Embryonic facial prominence (tissue), 1 donor: ENCODE results near the gene NBAS.
"Not testable (repeated sequence)": the region's sequence is repeated elsewhere in the genome, so short reads cannot be mapped to it uniquely, and the experiment has no call there.

Experiments used
- DNase-seq: peaks from one replicate; pipeline ENCODE4 v3.0.0-alpha.2; 2016; ENCODE audit errors: extremely low spot score

The NBAS gene

DNA sequence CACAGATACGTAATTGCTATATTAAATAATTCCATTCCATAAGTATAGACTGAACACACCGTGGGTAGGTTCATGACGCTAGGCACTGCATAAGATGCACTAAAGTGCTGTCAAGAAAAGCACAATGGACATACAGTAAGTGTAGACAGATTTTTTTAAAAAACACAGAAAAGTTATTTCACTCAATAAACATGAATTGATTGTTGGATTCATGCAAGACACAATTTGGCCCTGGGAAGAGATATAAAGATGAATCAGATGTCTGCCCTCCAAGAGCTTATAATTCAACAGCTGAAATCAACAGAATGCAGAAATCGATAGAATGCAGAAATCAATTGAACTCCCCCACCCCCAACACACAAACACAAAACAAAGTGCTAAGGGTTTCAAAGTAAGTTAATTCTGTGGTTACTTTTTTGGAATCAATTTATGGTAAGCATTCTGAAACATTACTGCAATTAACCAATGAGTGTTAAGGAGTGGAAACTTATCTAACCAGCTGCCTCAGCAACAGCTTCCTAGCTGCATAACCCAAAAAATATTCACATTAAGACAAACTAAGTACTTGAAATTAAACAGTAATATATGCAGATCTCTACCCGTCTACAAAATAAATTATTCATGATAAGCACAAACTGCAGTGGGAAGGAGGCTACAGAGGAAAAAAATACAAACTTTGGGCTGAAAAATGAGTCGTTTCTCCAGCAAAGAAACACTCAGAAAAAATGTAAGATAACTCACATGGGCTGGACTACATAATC, 1.6 kb downstream of the NBAS start:
- DNase-seq: no peak

DNA sequence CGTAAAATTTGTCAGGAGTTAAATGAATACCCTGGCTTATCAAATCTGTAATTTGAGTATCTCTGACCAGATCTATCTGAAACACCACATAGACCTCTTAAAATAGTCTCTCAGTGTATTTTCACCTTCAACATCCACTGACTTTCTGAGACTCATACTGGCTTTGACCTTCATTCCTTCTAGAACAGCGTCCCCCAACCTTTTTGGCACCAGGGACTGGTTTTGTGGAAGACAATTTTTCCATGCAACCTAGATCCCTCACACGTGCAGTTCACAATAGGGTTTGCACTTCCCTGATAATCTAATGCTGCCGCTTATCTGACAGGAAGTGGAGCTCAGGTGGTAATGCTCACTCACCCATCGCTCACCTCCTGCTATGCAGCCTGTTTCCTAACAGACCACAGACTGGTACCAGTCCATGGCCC, 3.2 kb downstream of the NBAS start:
- DNase-seq: no peak

DNA sequence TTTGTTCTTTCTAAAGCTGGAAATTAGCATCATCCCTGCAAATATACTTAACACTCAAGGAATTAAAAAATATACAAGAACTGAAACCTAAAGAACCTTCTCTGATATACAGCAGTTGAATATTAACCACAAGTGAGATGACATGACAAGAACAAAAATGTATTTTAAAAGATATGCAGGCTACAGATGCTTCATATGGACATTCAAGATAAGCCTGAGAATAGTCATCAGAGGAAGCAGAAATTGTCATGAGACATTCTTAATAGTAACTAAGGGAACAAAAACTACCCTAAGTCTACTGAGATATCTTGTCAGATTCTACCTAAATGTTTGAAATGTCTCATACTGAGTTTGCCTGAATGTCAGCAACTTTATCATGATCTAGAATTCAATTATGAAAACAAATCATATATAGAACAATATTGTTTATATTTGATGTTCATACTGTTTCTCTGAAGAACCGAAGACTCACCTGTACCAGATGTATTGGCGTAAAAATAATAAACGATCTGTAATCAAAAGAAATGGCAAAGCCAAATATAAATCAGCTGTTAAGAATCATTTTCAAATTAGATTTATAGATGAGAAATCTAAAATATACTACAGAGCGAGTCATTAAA, 4.7 kb downstream of the NBAS start:
- no peak for DNase-seq

DNA sequence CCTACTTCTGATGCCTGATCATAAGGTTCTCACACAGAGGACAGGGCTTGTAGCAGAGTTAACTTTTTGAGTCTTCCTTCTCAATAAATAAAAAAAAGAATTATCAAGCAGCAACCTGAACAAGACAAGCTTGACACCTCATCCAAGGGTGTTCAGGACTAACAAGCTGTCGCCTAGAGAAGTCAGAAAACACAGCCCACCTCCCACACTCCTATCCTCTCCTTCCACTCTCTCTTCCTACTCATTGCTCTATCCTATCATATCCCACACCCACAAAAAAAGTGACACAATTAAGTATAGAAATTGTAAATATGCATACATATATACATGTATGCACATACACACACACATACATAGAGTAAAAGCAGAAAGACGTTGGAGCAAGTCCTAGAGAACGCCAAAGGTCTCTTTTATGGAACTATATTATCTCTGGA, 5.4 kb downstream of the NBAS start:
- DNase-seq: no peak

DNA sequence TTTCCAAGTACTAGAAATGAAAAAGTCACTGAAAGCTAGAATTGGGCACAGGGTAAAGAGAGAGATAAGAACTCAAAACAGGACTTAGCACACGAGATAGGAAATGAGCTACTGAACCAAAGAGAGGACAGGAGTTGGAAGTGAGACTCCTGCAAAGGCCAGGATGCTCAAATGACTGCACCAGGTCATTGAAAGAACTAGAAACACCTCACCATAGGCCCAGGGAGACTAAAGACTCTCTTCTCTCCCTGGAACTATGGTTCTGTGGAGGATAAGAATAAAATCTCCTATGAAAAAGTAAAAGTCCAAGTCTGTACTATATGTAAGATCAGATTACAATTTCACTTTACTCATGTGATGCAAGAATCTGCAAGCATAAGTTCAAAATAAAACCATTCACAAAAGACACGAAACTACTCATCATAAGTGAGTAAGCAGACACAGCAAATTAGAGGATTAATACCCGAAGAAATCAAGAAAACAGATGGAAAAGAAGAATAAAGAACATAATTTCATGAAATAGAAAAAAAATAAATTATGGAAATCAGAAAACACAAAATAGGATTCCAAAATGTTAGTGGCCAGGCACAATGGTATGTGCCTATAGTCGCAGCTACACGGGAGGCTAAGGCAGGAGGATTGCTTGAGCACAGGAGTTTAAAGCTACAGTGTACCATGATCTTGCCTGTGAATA, 6.5 kb downstream of the NBAS start:
- no peak for DNase-seq

DNA sequence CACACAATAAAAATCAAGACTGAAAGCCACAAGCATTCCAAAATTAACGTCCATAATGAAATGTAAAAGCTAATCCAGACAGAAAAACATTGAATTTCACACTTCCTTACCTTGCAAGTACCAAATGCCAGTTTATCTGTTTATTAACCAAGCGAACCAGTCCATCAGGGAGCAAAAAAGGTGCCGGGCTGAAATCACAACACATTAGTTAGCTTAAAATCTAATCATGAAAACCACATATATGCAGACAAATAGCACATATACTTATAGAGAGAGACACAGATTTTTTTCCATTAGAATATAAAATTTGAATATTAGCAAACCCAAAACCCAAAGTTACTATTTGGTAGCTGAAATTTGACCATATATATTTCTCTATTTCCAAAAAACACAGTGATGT, 7.2 kb downstream of the NBAS start:
- DNase-seq: no peak

DNA sequence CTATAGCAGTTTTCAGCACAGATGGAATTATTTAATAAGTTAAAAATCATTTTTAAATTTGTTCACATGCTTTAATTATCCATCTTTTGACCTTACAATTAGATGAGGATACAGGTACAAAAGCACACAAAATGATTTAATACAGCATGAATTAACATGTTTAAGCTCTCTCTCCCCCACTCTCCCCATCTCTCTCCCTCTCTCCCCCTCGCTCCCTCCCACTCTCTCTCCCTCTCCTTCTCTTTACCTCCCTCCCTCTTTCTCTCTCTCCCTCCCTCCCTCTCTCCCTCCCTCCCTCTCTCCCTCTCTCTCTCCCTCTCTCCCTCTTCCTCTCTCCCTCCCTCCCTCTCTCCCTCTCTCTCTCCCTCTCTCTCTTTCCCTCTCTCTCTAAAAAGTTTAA, 7.6 kb downstream of the NBAS start:
- no peak for DNase-seq

DNA sequence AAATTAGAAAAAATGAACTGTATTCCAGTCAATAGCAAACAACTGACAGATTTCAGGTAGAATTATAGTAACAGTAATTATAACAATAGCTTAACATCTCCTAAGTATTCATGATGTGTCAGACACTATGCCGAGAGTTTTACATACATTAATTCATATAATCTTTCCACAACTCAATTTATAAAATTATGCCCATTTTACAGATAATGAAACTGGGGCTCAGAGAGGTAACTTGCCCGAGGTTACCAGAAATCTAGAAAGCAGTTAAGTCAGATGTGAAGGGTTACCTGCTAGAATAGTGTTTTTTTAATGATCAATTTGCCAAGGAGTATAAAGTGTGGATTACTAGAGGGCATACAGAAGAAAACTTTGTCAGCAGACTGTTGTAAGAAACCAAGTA, 12.2 kb downstream of the NBAS start:
- no peak for DNase-seq

DNA sequence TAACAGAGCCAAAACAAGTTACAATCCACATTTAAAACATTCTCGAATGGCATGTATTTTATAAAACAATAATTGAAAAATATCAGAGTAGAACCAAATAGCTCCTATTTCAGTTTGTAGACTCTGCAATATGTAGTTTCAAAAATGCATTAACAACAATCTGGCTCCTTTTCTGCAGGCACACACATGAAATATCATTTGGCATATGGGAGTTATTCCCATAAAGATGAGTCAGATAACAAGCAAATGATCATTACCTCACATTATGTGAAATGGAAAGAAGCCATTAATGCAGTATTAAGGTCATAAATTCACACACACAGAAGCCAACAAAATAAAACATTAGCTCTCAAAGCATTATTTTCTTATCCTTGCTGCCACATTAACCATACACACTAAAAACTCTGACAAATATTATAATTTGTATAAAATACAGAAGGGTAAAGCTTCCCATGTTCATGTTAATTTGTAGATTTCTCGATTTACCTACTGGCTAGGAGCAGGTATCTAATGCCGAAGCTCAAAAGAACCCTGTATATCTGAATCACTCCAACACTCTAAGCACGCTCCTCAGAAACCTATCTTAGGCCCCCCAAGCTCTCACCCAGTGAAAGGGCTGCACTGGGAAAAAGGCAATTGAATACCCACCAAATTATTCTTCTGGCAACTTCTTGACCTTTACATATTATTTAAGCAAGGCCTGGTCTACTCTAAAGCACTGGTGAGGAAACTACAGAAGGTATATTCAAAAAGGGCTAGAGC, 13.8 kb downstream of the NBAS start:
- no peak for DNase-seq

DNA sequence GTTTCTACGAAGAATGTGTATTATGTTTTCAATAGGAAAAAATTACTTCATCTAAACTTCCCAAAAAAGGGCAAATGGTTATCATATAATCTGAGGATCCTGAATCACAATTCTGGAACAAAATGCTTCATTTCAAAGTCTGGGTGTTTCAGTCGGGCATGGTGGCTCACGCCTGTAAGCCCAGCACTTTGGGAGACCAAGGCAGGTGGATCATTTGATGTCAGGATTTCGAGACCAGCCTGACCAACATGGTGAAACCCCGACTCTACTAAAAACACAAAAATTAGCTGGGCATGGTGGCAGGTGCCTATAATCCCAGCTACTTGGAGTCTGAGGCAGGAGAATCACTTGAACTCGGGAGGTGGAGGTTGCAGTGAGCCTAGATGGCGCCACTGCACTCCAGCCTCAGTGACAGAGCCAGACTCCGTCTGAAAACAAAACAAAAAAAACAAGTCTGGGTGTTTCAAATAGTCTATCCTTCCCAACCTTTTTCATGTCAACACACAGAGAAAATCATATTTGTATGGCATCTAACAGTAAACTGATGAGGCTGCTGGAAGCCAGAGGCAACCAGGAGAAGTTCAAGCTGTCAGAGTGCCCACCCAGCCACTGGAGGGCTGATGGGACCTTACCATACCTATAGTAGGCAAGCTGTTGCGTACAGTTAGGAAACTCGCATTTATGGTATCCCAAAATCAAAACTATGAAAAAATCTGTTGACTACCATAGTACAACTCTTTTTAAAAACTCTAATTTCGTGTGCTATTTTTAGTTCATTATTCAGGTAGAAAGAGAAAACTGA, 14.6 kb downstream of the NBAS start:
- no peak for DNase-seq

DNA sequence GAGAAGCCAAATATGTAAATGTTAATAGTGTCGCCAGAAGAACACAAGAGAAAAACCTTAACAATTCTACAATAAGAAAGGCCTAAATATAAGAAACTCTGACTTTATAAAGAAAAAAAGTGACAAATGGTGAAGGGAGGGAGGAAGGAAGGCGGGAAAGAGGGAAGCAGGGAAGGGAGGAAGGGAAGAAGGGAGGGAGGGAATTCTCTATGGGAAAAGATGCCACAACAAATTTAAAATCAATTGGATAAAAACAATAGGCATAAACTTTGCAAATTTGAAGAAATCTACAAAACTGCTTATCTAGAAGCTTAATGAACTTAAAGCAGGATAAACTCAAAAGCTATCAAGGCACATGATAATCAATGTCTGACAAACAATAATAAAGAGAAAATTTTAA, 16.9 kb downstream of the NBAS start:
- DNase-seq: no peak

DNA sequence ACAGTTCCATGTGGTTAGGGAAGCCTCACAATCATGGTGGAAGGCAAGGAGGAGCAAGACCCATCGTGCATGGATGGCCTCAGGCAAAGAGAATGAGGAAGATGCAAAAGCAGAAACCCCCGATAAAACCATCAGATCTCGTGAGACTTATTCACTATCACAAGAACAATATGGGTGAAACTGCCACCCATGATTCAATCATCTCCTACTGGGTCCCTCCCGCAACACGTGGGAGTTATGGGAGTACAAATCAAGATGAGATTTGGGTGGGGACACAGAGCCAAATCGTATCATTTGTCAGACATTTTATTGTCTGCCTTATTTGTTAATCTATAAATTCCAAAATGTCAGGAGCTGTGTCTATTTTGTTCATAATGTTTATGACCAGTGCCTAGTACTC, 17.6 kb downstream of the NBAS start:
- no peak for DNase-seq

DNA sequence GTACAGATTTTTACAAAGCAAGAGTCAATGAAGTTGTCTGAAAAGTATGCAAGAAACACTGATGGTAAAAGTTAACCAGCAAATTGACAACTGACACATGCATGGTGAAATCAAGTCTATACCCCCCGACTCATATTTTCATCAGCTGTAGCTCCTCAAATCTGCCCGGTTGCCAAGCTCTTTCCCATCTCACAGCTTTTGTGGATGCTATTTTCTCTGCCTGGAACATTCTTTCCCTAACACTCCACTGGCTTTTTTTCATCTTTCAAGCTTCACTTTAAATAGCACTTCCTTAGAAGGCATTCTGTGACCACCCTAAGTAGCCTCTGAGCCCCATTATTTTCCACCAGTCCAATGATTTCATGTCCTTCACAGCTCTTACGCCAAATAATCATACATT, 18.1 kb downstream of the NBAS start:
- DNase-seq: no peak

DNA sequence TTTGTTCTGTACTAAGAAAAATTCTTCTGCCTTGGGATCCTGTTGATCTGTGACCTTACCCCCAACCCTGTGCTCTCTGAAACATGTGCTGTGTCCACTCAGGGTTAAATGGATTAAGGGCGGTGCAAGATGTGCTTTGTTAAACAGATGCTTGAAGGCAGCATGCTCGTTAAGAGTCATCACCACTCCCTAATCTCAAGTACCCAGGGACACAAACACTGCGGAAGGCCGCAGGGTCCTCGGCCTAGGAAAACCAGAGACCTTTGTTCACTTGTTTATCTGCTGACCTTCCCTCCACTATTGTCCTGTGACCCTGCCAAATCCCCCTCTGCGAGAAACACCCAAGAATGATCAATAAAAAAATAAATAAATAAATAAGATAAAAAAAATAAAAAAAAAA, 18.9 kb downstream of the NBAS start:
- DNase-seq: not testable (repeated sequence)

DNA sequence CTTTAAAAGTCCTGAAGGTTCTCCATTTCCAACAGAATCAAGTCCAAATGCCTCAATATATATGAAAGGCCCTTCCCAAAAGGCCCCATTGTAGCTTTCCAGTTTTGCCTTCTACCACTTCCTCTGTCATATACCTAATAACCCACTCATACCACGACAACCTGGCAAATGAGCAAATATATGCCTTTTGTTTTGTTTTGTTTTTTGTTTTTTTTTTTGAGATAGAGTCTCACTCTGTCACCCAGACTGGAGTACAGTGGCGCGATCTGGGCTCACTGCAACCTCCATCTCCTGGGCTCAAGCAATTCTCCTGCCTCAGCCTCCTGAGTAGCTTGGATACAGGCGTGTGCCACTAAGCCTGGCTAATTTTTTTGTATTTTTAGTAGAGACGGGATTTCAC, 20.6 kb downstream of the NBAS start:
- not testable (repeated sequence) for DNase-seq

DNA sequence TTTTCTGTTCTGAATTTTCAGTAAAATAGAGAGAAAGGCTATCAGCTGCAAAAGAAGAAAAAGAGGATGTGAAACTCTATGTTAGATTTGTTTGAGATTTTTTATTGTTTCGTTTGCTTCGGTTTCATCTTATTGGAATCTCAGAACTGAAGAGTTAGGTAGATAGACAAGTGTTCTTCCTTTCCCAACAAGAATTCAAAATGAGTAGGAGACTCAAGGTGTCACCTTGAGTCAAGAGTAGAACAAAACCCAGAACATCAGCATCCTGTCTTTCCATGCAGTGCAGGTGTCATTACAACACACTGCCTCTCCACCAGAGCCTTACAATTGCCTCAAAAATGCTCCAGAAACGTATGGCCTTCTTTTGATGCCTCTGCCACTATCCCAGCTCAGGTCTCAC, 21.1 kb downstream of the NBAS start:
- DNase-seq: no peak

DNA sequence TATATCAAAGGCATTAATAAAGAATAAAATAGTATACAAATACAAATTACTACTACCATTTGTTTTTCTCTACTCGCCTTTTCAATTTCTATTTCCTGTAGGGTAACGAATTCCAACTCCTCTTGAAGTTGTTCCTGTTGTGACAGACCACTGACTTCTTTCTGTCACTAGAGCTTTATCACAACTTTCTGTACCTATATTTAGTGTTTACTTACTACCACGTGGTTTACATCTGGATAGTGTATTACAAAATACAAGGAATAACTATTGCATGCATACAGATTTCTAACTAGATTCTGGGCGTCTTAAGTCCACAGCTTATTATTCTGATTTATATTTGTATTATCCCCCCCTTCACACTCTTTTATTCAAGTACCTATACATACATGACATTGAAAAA, 22.3 kb downstream of the NBAS start:
- no peak for DNase-seq

DNA sequence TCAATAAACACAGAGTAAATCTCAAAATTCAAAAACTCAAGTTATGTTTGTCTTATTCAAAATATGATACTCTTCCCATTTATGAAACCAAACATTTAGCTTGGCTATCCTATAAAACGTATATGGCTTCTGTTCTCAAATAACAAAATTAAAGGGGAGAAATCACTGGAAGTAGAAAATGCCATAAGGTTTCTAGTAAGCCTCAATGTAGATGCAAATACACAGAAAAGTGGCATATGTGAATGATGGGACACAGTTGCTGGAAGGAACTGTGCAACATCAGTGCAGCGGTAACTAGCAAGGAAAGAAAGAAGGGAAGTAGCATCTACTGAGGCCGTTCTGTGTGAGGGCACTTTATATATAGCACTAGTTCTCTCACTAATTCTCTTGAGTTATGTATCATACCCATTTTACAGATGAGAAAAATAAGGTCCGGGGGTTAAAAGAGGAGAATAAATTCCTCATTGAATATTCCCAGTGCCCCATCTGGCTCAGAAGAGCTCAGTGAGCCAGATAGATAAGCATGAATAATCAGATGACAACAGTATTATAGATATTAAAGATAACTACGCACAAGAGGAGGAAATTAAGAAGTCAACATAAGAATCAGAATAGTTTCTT, 27.2 kb downstream of the NBAS start:
- DNase-seq: no peak

DNA sequence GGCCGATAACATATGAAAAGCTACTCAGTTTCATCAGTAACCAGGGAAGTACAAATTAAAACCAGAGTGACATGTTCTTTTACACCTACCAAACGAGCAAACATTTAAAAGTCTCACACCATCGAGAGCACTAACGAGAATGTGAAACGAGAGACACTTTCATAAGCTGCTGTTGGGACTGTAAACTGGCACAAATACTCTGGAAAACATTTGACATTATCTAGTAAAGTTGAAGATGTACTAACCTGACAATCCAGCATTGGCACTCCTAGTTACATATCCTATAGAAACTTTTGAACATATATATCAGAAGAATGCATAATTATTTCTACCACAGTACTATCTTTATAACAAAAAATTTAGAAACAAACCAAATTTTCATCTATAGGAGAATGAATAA, 28.1 kb downstream of the NBAS start:
- no peak for DNase-seq

DNA sequence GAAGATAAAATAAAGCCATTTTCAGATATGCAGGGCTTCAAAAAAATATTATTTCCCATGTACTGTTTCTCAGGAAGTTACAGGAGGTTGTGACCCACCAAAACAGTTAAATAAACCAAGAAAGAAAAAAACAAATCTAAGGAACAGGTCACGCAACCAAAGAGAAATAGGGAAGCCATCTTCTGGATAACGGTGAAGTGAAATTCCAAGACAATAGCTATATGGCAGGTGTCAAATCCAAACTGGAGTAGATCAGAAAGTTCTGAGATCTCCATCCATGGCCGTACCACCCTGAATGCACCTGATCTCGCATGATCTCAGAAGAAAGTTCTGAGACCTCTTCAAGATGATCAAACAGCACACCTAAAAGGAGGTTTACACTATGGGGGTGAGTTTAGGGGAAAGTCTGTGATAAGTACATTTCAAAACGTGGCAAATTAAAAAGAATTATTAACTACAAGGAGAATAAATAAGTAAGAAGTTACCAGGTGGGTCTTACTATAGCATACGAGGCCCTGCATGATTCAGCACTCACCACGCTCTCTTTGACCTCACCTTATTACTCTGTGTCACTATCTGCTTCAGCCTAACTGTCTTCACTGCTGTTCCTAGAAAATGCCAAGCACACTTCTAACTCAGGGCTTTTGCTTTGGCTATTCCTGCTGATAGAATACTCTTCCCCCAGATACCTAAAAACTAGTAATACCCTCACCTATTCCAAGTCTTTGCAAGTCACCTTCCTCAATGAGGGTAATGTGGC, 29.9 kb downstream of the NBAS start:
- no peak for DNase-seq
